ENCODE results near the gene EXD3.
A peak's percentile ranks its signal among the peaks of the same experiment; 100 is the strongest.

Gene EXD3

DNA sequence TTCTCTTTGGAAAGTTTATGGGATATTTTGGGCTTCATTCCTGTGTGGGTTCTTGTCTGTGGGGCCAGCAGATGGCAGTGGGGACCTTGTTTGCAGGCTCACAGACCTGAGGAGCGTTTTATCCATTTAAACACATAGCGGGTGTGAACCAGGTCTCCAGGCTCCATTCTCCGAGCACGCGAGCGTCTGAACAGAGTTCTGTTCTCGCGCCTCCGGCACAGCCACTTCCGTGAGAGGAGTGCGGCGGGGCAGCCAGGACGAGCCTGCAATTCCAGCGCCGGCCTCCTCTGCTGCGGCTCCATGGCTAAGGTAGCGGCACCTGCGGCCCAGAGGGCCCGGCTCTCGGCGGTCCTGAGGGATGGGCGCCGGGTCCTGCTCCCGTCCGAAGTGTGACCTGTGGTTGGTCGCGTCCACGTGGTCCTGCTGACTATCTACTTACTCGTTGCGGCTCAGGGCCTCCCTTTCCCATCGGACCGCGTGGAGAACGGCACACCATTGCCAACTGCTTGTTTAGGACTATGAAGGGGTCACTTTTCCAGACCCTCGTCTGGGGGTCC lies 128.2 kb downstream of the EXD3 start:
- Histone ChIP-seq H3K9ac (ENCODE audit: low read length) (no peak overlapping the region), H3K4me1 (ENCODE audit: control insufficient read depth, insufficient read depth, low read length) (no peaks in the 10 kb centered on the region), H3K36me3 (ENCODE audit: control insufficient read depth, insufficient read depth, low read length, severe bottlenecking) (no peaks in the 10 kb centered on the region), H3K4me3 (ENCODE audit: low read length) (no peak overlapping the region), H3K9me3 (ENCODE audit: control insufficient read depth, low read length) (peaks cover 7% of the 10 kb centered on the region), H3K27me3 (replicated peaks; ENCODE audit: control insufficient read depth, insufficient read depth, low read length) (peaks cover 58% of the 10 kb centered on the region)
- no peak for DNase-seq (ENCODE audit: low read depth)

DNA sequence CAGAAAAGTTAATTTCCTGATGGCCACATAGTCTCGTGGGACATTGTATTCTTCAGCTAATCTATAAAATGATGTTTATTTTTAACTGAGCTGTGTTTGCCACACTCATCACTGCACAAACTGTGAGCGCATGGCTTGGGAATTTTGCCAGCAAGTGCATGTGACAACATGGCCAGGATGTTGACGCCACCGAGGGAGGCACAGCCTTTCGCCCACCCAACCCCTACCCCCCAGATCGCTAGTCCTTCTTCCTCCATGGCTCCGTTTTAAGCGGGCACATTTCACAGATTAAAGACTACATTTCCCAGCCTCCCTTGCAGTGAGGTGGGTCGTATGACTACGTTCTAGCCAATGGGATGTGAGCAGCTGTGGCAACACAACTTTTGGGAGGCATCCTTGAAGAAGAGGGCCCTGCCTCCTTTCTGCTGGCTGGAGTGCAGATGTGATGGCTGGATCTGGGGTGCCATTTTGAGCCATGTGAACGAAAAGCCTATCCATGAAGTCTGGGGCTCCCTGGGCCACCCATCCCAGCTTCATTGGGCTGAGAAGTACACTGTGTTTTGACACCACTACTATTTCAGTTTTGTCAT lies 128.8 kb downstream of the EXD3 start:
- Histone ChIP-seq H3K36me3 (ENCODE audit: control insufficient read depth, insufficient read depth, low read length, severe bottlenecking) (no peaks in the 10 kb centered on the region), H3K9ac (ENCODE audit: low read length) (no peak overlapping the region), H3K4me1 (ENCODE audit: control insufficient read depth, insufficient read depth, low read length) (no peaks in the 10 kb centered on the region), H3K4me3 (ENCODE audit: low read length) (no peak overlapping the region), H3K9me3 (ENCODE audit: control insufficient read depth, low read length) (peaks cover 7% of the 10 kb centered on the region), H3K27me3 (replicated peaks; ENCODE audit: control insufficient read depth, insufficient read depth, low read length) (peaks cover 52% of the 10 kb centered on the region)
- DNase-seq (ENCODE audit: low read depth): no peak

DNA sequence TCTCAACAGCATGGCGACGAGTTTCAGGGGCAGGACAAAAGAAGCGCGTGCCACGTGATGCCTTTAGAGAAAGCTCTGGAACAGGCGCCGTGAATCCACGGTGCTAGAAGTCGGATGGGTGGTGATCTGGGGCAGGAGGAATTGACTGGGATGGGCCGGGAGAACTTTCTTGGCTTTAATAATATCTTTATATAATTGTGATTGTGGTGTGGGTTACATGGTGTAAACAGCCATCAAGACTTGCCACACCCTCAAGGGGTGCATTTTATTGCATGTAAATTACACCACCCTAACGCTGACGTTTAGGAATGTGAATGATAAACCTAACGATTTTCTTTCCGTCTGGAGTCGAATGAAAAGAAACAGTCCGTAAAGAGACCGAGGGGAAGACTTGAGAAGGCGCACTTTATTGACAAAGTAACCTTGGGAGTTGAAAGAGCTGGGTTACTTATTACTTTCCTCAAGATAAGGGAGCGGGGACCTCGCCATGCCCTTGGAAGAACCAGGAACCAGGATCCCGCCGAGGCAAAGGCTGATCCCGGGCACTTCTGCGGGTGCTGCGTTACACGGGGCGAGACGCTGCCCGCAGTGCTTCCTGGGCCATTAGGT lies 129.4 kb downstream of the EXD3 start:
- Histone ChIP-seq H3K36me3 (ENCODE audit: control insufficient read depth, insufficient read depth, low read length, severe bottlenecking) (no peaks in the 10 kb centered on the region), H3K9me3 (ENCODE audit: control insufficient read depth, low read length) (peaks cover 7% of the 10 kb centered on the region), H3K9ac (ENCODE audit: low read length) (no peak overlapping the region), H3K27me3 (replicated peaks; ENCODE audit: control insufficient read depth, insufficient read depth, low read length) (peaks cover 46% of the 10 kb centered on the region), H3K4me1 (ENCODE audit: control insufficient read depth, insufficient read depth, low read length) (no peaks in the 10 kb centered on the region), H3K4me3 (ENCODE audit: low read length) (no peak overlapping the region)
- no peak for DNase-seq (ENCODE audit: low read depth)

- no peaks in the 10 kb centered on the region for H3K36me3 ChIP-seq (ENCODE audit: control insufficient read depth, insufficient read depth, low read length, severe bottlenecking)
- H3K4me1 ChIP-seq (ENCODE audit: control insufficient read depth, insufficient read depth, low read length): no peaks in the 10 kb centered on the region
- no peak overlapping the region for H3K9ac ChIP-seq (ENCODE audit: low read length)
- H3K27me3 ChIP-seq (replicated peaks; ENCODE audit: control insufficient read depth, insufficient read depth, low read length): peaks cover 41% of the 10 kb centered on the region
- no peak overlapping the region for H3K4me3 ChIP-seq (ENCODE audit: low read length)
- no peak for DNase-seq (ENCODE audit: low read depth)
- peaks cover 7% of the 10 kb centered on the region for H3K9me3 ChIP-seq (ENCODE audit: control insufficient read depth, low read length)
Measured at GRCh38 chr9:137293094-137293481, 129.9 kb downstream of the EXD3 start.

DNA sequence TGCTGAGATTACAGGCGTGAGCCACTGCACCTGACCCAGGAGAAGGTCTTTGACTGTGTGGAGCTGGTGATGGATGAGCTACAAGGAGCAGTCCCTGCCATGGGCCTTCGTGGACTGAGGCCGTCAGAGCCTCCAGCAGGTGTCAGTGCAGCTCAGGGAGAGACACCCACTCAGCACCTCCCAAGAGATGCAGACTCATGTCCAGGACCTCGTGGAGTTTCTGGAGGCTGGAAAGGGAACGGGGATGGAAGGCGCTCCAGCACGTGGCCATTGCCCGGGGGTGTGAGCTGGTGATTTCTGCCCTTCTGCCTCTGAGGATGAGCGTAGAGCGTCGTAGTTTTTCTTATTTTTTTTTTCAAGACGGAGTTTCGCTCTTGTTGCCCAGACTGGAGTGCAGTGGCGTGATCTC lies 136.0 kb downstream of the EXD3 start:
- Histone ChIP-seq H3K27me3 (replicated peaks; ENCODE audit: control insufficient read depth, insufficient read depth, low read length) (no peaks in the 10 kb centered on the region), H3K4me3 (ENCODE audit: low read length) (no peak overlapping the region), H3K9ac (ENCODE audit: low read length) (no peak overlapping the region), H3K4me1 (ENCODE audit: control insufficient read depth, insufficient read depth, low read length) (no peaks in the 10 kb centered on the region), H3K36me3 (ENCODE audit: control insufficient read depth, insufficient read depth, low read length, severe bottlenecking) (no peaks in the 10 kb centered on the region), H3K9me3 (ENCODE audit: control insufficient read depth, low read length) (no peaks in the 10 kb centered on the region)
- DNase-seq (ENCODE audit: low read depth): peak; percentile 34

GRCh38 chr9:137281345-137282116 lies 141.4 kb downstream of the EXD3 start:
- Histone ChIP-seq H3K9ac (ENCODE audit: low read length) (no peak overlapping the region), H3K27me3 (replicated peaks; ENCODE audit: control insufficient read depth, insufficient read depth, low read length) (peaks cover 14% of the 10 kb centered on the region), H3K4me1 (ENCODE audit: control insufficient read depth, insufficient read depth, low read length) (peaks cover 14% of the 10 kb centered on the region), H3K36me3 (ENCODE audit: control insufficient read depth, insufficient read depth, low read length, severe bottlenecking) (no peaks in the 10 kb centered on the region), H3K9me3 (ENCODE audit: control insufficient read depth, low read length) (no peaks in the 10 kb centered on the region), H3K4me3 (ENCODE audit: low read length) (no peak overlapping the region)
- DNase-seq (ENCODE audit: low read depth): no peak

- Histone ChIP-seq H3K9me3 (ENCODE audit: control insufficient read depth, low read length) (no peaks in the 10 kb centered on the region), H3K4me1 (ENCODE audit: control insufficient read depth, insufficient read depth, low read length) (peaks cover 21% of the 10 kb centered on the region), H3K4me3 (ENCODE audit: low read length) (no peak overlapping the region), H3K9ac (ENCODE audit: low read length) (no peak overlapping the region), H3K36me3 (ENCODE audit: control insufficient read depth, insufficient read depth, low read length, severe bottlenecking) (no peaks in the 10 kb centered on the region), H3K27me3 (replicated peaks; ENCODE audit: control insufficient read depth, insufficient read depth, low read length) (peaks cover 14% of the 10 kb centered on the region)
- no peak for DNase-seq (ENCODE audit: low read depth)
Measured at GRCh38 chr9:137280474-137281344, 142.3 kb downstream of the EXD3 start.

DNA sequence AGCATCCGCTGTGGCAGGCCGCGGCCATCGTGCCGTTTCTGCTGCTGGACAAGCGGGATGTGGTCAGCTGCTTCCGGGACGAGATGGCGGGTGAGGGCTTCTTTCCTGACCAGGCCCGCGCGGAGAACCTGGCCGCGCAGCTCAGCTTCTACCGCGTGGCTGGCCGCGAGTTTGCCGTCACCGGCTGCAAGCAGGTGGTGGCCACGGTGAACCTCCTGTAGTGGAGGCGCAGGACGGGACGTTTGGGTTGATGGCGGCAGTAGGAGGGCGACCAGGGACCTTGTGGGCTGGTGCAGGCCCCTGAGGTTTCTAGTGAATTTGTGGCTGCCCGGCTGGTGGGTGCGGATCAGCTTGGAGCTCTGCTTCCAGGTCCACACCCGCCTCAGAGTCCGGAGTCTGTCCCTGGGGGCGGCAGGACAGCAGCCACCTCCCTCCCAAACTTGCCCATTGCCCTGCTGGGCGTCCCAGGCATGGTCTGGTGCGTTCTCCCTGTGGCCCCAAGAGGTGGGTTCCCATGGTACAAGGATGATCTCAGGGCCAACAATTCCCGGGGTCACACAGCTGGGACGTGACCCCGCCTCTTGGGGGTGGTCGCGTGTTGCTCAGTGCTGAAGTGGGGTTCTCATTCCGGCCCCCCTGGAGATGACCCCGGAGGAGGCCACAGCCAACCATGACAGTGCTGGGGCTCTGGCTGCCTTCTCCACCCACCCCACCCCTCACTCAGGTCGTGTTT lies 143.1 kb downstream of the EXD3 start:
- no peak for DNase-seq (ENCODE audit: low read depth)
- peaks cover 14% of the 10 kb centered on the region for H3K27me3 ChIP-seq (replicated peaks; ENCODE audit: control insufficient read depth, insufficient read depth, low read length)
- no peak overlapping the region for H3K4me3 ChIP-seq (ENCODE audit: low read length)
- H3K9me3 ChIP-seq (ENCODE audit: control insufficient read depth, low read length): no peaks in the 10 kb centered on the region
- H3K36me3 ChIP-seq (ENCODE audit: control insufficient read depth, insufficient read depth, low read length, severe bottlenecking): no peaks in the 10 kb centered on the region
- H3K4me1 ChIP-seq (ENCODE audit: control insufficient read depth, insufficient read depth, low read length): peaks cover 23% of the 10 kb centered on the region
- no peak overlapping the region for H3K9ac ChIP-seq (ENCODE audit: low read length)

DNA sequence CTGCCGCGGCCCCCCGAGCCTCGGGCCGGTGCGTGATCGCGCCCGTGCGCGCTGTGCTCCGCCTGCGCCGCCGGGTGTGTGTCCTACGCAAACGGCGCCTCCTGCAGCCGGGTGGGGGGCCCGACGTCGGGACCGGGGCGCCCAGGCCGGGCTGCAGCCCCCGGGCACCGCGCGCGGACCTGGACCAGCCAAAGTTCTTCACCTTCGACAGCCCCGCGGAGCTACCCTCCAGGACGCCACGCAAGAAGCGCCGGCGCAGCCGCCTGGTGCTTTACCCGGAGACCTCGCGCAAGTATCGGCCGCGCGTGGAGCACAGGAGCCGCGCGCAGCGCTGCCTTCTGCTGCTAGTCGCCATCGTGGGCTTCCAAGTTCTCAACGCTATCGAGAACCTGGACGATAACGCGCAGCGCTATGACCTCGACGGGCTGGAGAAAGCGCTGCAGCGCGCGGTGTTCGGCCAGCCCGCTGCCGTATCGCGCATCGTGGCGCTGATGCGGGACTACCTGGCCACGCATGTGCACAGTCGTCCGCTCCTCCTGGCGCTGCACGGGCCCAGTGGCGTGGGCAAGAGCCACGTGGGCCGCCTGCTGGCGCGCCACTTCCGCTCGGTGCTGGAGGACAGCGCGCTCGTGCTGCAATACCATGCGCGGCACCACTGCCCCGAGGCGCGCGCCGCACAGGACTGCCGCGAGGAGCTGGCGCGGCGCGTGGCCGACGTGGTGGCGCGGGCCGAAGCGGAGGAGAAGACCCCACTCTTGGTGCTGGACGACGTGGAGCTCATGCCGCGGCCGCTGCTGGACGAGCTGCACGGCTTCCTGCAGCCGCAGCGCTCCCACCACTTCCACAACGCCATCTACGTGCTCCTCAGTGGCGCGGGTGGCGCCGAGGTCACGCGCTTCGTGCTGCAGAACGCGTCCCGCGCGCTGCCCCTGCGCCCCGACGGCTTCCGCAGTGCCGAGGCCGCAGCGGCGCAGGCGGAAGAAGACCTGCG lies 143.9 kb downstream of the EXD3 start:
- no peak overlapping the region for H3K9ac ChIP-seq (ENCODE audit: low read length)
- H3K36me3 ChIP-seq (ENCODE audit: control insufficient read depth, insufficient read depth, low read length, severe bottlenecking): no peaks in the 10 kb centered on the region
- peaks cover 14% of the 10 kb centered on the region for H3K27me3 ChIP-seq (replicated peaks; ENCODE audit: control insufficient read depth, insufficient read depth, low read length)
- no peaks in the 10 kb centered on the region for H3K9me3 ChIP-seq (ENCODE audit: control insufficient read depth, low read length)
- DNase-seq (ENCODE audit: low read depth): no peak
- peaks cover 23% of the 10 kb centered on the region for H3K4me1 ChIP-seq (ENCODE audit: control insufficient read depth, insufficient read depth, low read length)
- H3K4me3 ChIP-seq (ENCODE audit: low read length): no peak overlapping the region

All from adipocyte (in vitro differentiated cells).